ENCODE measurements around the gene CD300A. TPM values are rescaled to one million over a fixed set of nuclear protein-coding genes. Genes with fewer than 3 reads are reported as not detected.

CD300A gene
- total RNA-seq, 1 donor from 2014 or later: not detected

DNA sequence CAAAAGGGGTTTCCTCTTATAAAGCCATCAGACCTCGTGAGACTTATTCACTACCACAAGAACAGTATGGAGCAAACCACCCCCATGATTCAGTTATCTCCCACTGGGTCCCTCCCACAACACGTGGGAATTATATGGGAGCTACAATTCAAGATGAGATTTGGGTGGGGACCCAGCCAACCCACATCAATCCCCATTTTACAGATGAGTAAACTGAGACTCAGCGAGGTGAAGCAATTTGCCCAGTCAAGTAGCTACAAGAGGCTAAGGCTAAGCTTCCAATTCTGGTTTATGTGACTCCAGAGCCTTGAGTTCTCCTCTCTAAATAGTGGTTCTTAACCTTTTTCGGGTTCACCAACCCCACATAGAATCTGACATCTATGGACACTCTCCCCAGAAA lies 8.8 kb downstream of the CD300A start:
- Mint-ChIP-seq H3K36me3 (ENCODE audit: low read depth, unreplicated experiment) (no peaks in the 10 kb centered on the region), H3K9me3 (ENCODE audit: unreplicated experiment) (no peaks in the 10 kb centered on the region), H3K27ac (ENCODE audit: unreplicated experiment) (no peak overlapping the region), H3K4me3 (ENCODE audit: unreplicated experiment) (no peak overlapping the region), H3K27me3 (ENCODE audit: unreplicated experiment) (peaks cover under 1% of the 10 kb centered on the region), H3K4me1 (ENCODE audit: unreplicated experiment) (peaks cover 3% of the 10 kb centered on the region)
- DNase-seq (ENCODE audit: low spot score): no peak
- TF ChIP-seq, protein P1, sequence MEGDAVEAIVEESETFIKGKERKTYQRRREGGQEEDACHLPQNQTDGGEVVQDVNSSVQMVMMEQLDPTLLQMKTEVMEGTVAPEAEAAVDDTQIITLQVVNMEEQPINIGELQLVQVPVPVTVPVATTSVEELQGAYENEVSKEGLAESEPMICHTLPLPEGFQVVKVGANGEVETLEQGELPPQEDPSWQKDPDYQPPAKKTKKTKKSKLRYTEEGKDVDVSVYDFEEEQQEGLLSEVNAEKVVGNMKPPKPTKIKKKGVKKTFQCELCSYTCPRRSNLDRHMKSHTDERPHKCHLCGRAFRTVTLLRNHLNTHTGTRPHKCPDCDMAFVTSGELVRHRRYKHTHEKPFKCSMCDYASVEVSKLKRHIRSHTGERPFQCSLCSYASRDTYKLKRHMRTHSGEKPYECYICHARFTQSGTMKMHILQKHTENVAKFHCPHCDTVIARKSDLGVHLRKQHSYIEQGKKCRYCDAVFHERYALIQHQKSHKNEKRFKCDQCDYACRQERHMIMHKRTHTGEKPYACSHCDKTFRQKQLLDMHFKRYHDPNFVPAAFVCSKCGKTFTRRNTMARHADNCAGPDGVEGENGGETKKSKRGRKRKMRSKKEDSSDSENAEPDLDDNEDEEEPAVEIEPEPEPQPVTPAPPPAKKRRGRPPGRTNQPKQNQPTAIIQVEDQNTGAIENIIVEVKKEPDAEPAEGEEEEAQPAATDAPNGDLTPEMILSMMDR (IDR thresholded peaks at IDR 0.05; ENCODE audit: unreplicated experiment): no peak

DNA sequence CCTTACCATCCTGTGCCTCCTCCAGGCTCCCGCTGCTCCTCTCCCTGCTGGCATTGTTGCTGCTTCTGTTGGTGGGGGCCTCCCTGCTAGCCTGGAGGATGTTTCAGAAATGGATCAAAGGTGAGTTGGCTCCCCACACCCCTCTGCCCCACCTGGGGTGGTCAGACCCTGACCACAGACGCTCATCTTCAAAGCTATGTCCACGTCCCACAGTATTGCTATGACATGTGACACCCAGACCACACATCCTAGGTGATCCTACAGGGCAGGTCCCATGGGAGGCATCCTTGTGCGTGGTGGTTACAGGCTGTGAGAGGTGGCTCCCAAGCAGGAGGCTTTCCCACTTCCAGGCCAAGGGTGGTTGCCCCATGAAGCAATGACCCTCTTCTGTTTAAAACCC lies 11.0 kb downstream of the CD300A start:
- Mint-ChIP-seq H3K9me3 (ENCODE audit: unreplicated experiment) (no peaks in the 10 kb centered on the region), H3K27ac (ENCODE audit: unreplicated experiment) (no peak overlapping the region), H3K27me3 (ENCODE audit: unreplicated experiment) (peaks cover 7% of the 10 kb centered on the region), H3K36me3 (ENCODE audit: low read depth, unreplicated experiment) (no peaks in the 10 kb centered on the region), H3K4me1 (ENCODE audit: unreplicated experiment) (peaks cover 8% of the 10 kb centered on the region), H3K4me3 (ENCODE audit: unreplicated experiment) (no peak overlapping the region)
- TF ChIP-seq, protein P1 (IDR thresholded peaks at IDR 0.05; ENCODE audit: unreplicated experiment): no peak
- no peak for DNase-seq (ENCODE audit: low spot score)

DNA sequence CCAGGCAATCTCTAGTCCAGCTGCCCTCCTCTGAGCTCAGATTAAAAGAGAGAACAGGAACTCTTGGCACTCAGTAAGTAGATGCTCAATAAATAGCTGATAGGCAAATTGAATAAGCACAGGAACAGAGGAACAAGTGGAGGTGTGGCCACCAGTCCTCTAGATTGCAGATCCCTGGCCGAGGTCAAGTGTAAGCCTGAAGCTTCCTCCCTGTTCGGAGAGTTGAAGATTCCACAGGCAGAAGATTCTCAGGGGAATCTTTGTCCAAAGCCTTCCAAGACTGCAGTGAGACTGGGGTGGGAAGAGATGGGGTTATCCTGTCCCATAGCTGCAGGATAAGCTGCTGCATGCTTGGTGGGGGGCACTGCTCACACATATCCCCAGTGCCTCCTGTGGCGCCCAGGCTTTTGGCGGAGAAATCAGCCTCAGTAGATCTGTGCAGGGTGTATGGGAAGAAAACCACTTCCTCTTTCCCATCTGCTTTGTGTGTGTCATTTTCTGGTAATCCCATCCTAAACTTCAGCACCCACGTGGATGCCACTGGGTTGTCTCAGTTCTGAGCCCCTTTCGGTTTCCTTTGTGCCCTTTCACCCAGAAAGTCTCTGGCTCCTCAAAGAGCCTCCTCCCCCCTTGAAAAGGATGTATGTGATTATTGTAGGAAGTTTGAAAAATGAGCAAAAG lies 12.1 kb downstream of the CD300A start:
- no peaks in the 10 kb centered on the region for H3K36me3 Mint-ChIP-seq (ENCODE audit: low read depth, unreplicated experiment)

DNA sequence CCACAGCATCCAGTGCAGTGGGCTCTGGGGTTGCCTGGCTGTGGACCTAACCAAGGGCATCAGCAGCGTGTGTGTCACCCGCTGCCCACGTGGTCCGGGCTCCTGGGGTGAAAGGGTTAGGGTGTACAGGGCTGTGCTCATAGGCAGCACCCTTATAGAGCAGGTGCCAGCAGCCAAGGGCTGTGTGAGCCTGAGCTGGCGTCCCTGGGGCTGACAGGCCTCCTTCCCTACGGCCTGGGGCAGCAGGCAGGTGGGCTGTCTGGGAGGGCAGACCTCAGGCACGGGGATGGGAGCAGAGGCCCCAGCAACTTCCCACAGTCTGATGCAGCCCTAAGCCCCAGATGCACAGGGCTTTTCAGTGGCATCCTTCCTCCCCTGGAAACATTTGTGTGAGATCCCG lies 13.9 kb downstream of the CD300A start:
- Mint-ChIP-seq H3K4me1 (ENCODE audit: unreplicated experiment) (peaks cover 14% of the 10 kb centered on the region), H3K27me3 (ENCODE audit: unreplicated experiment) (peaks cover 11% of the 10 kb centered on the region), H3K4me3 (ENCODE audit: unreplicated experiment) (no peak overlapping the region), H3K9me3 (ENCODE audit: unreplicated experiment) (no peaks in the 10 kb centered on the region), H3K36me3 (ENCODE audit: low read depth, unreplicated experiment) (no peaks in the 10 kb centered on the region), H3K27ac (ENCODE audit: unreplicated experiment) (no peak overlapping the region)
- TF ChIP-seq, protein P1 (IDR thresholded peaks at IDR 0.05; ENCODE audit: unreplicated experiment): no peak
- DNase-seq (ENCODE audit: low spot score): no peak

More for the DNA sequence above, 12.1 kb downstream of the CD300A start:
- TF ChIP-seq, protein P1 (IDR thresholded peaks at IDR 0.05; ENCODE audit: unreplicated experiment): no peak
- H3K27ac Mint-ChIP-seq (ENCODE audit: unreplicated experiment): no peak overlapping the region
- peaks cover 7% of the 10 kb centered on the region for H3K27me3 Mint-ChIP-seq (ENCODE audit: unreplicated experiment)
- H3K4me3 Mint-ChIP-seq (ENCODE audit: unreplicated experiment): no peak overlapping the region
- DNase-seq (ENCODE audit: low spot score): no peak
- H3K4me1 Mint-ChIP-seq (ENCODE audit: unreplicated experiment): peaks cover 14% of the 10 kb centered on the region
- H3K9me3 Mint-ChIP-seq (ENCODE audit: unreplicated experiment): no peaks in the 10 kb centered on the region

DNA sequence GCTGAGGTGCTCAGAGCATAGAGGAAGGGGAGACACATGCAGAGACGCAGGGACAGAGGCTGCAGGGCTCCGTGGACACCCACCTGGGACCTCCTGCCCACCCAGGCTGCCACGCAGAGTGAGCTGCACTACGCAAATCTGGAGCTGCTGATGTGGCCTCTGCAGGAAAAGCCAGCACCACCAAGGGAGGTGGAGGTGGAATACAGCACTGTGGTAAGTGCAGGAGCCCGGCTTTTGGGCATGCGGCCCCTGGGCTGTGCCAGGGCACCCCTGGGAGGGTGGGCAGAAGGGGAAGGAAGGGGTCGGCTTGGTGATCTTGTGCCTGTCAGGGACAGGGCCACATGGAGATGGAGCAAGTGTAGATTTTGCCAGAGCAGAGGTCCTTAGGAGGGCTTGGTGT lies 15.2 kb downstream of the CD300A start:
- Mint-ChIP-seq H3K27me3 (ENCODE audit: unreplicated experiment) (peaks cover 11% of the 10 kb centered on the region), H3K4me3 (ENCODE audit: unreplicated experiment) (no peak overlapping the region)

More for the DNA sequence above, 15.2 kb downstream of the CD300A start:
- Mint-ChIP-seq H3K36me3 (ENCODE audit: low read depth, unreplicated experiment) (no peaks in the 10 kb centered on the region), H3K9me3 (ENCODE audit: unreplicated experiment) (no peaks in the 10 kb centered on the region), H3K27ac (ENCODE audit: unreplicated experiment) (no peak overlapping the region), H3K4me1 (ENCODE audit: unreplicated experiment) (peaks cover 14% of the 10 kb centered on the region)
- TF ChIP-seq, protein P1 (IDR thresholded peaks at IDR 0.05; ENCODE audit: unreplicated experiment): no peak
- no peak for DNase-seq (ENCODE audit: low spot score)
